Ovary (tissue), 3 donors: ENCODE measurements around the gene SOCS1.

Source experiments
- CTCF ChIP-seq, 3 donors: fragments of 450-650 bp in 2 of 3; fragments of 200-600 bp in 1 of 3; IDR thresholded peaks; one replicate each; pipeline versions ENCODE4 v1.5.1 to v1.8.0; 2016 to 2022; ENCODE audit warnings: antibody characterized with exemption in 3 of 3, mild to moderate bottlenecking in 1 of 3
- EP300 ChIP-seq: sonication (generic); formaldehyde crosslinking; IDR thresholded peaks from one replicate; pipeline ENCODE4 v1.6.1; 2017; ENCODE audit warnings: antibody characterized with exemption
- POLR2A ChIP-seq: fragments of 450-650 bp; IDR thresholded peaks from one replicate; pipeline ENCODE4 v1.6.1; 2017; ENCODE audit warnings: antibody characterized with exemption, mild to moderate bottlenecking, moderate library complexity
- donor health status: DM: no; HTN: no; CAD: no.

- TF ChIP-seq CTCF (IDR thresholded peaks at IDR 0.05) (no peak), POLR2A (no peak), EP300 (peak; percentile 7)
Measured at GRCh38 chr16:11205754-11206581, 50.0 kb downstream of the SOCS1 start.
